HepG2 (cell line): ENCODE measurements around the gene ZFP14. TPM values are rescaled to one million over a fixed set of nuclear protein-coding genes. Genes with fewer than 3 reads are reported as not detected.

Experiments used
- HOXD1 ChIP-seq: sonication (generic); formaldehyde crosslinking; IDR thresholded peaks from 2 replicates; pipeline ENCODE4 v1.5.0; 2020; ENCODE audit warnings: missing genetic modification reagents
- IKZF4 ChIP-seq: sonication (generic); formaldehyde crosslinking; IDR thresholded peaks from 2 replicates; pipeline ENCODE4 v1.5.1; 2020; ENCODE audit warnings: borderline replicate concordance, mild to moderate bottlenecking, low read depth, missing genetic modification reagents; ENCODE audit errors: not compliant biosample characterization
- JDP2 ChIP-seq: sonication (generic); formaldehyde crosslinking; IDR thresholded peaks from 2 replicates; pipeline ENCODE4 v1.8.1; 2022; ENCODE audit warnings: missing genetic modification reagents, borderline replicate concordance
- JUN ChIP-seq: sonication (generic); formaldehyde crosslinking; IDR thresholded peaks from 2 replicates; pipeline ENCODE4 v1.4.0; 2020; ENCODE audit warnings: mild to moderate bottlenecking, missing genetic modification reagents
- MBD4 ChIP-seq: IDR thresholded peaks from 2 replicates; pipeline ENCODE4 v1.6.1; 2012; ENCODE audit warnings: low read length, inconsistent platforms, borderline replicate concordance
- PRDM15 ChIP-seq: sonication (generic); formaldehyde crosslinking; IDR thresholded peaks from 2 replicates; pipeline ENCODE4 v1.4.0; 2020; ENCODE audit warnings: missing genetic modification reagents
- RORA ChIP-seq: sonication (generic); formaldehyde crosslinking; IDR thresholded peaks from 2 replicates; pipeline ENCODE4 v1.5.0; 2020; ENCODE audit warnings: mild to moderate bottlenecking, missing genetic modification reagents, moderate library complexity
- SMAD9 ChIP-seq: sonication (generic); formaldehyde crosslinking; IDR thresholded peaks from 2 replicates; pipeline ENCODE4 v1.5.1; 2020; ENCODE audit warnings: mild to moderate bottlenecking, missing genetic modification reagents
- TAF15 ChIP-seq: fragments of 200-400 bp; formaldehyde crosslinking; IDR thresholded peaks from one replicate; pipeline ENCODE4 v1.6.1; 2018; ENCODE audit warnings: mild to moderate bottlenecking, low read depth, low read length; ENCODE audit not compliant: poor library complexity, severe bottlenecking
- ZBTB21 ChIP-seq: sonication (generic); formaldehyde crosslinking; IDR thresholded peaks from 2 replicates; pipeline ENCODE4 v1.4.0; 2020; ENCODE audit warnings: missing genetic modification reagents
- ZMYM2 ChIP-seq: sonication (generic); formaldehyde crosslinking; IDR thresholded peaks from 2 replicates; pipeline ENCODE4 v1.8.0; 2022; ENCODE audit warnings: mild to moderate bottlenecking, missing genetic modification reagents
- ZMYM4 ChIP-seq: sonication (generic); formaldehyde crosslinking; IDR thresholded peaks from 2 replicates; pipeline ENCODE4 v1.8.1; 2023; ENCODE audit warnings: mild to moderate bottlenecking, missing genetic modification reagents
- ZNF20 ChIP-seq: sonication (generic); formaldehyde crosslinking; IDR thresholded peaks from 2 replicates; pipeline ENCODE4 v1.4.0; 2020; ENCODE audit warnings: mild to moderate bottlenecking, moderate library complexity, missing genetic modification reagents
- ZNF33B ChIP-seq: sonication (generic); formaldehyde crosslinking; IDR thresholded peaks from 2 replicates; pipeline ENCODE4 v1.5.1; 2020; ENCODE audit warnings: mild to moderate bottlenecking, missing genetic modification reagents
- ZNF382 ChIP-seq: sonication (generic); formaldehyde crosslinking; IDR thresholded peaks from 2 replicates; pipeline ENCODE4 v1.5.0; 2020; ENCODE audit warnings: missing genetic modification reagents, mild to moderate bottlenecking, borderline replicate concordance
- ZNF550 ChIP-seq: sonication (generic); formaldehyde crosslinking; IDR thresholded peaks from 2 replicates; pipeline ENCODE4 v1.4.0; 2020; ENCODE audit warnings: mild to moderate bottlenecking, missing genetic modification reagents, borderline replicate concordance
- ZNF780A ChIP-seq: sonication (generic); formaldehyde crosslinking; IDR thresholded peaks from 2 replicates; pipeline ENCODE4 v1.8.0; 2022; ENCODE audit warnings: mild to moderate bottlenecking, missing genetic modification reagents, moderate library complexity
- ZNF83 ChIP-seq: sonication (generic); formaldehyde crosslinking; IDR thresholded peaks from 2 replicates; pipeline ENCODE4 v1.4.0; 2020; ENCODE audit warnings: missing genetic modification reagents, mild to moderate bottlenecking, borderline replicate concordance
- polyA plus RNA-seq, 8 experiments: library from polyadenylated mRNA; depleted of rRNA in 3 of 8; stranded (reverse) in 7 of 8; unstranded in 1 of 8; fragments of >200 nt; fragmentation: Illumina TruSeq in 4 of 8; extraction: Trizol in 4 of 8; gene quantifications; 2 replicates each; pipeline versions ENCODE4 v1.2.1 to v1.2.3, GENCODE V29; 2011 to 2016; ENCODE audit warnings: low read depth in 4 of 8, missing spikeins in 1 of 8, mixed read lengths in 1 of 8; ENCODE audit not compliant: insufficient read depth in 1 of 8
- total RNA-seq, 5 experiments: library from RNA; depleted of rRNA; stranded (reverse); fragments of >200 nt; fragmentation: Illumina TruSeq; extraction: Trizol; gene quantifications; 2 replicates each; pipeline ENCODE4 v1.2.3, GENCODE V29; 2016; ENCODE audit warnings: low read depth in 1 of 5
- TF ChIP-seq, protein P1 (sequence below), 2 experiments: sonication (generic) in 1 of 2; formaldehyde crosslinking in 1 of 2; IDR thresholded peaks; 2 replicates each; pipeline versions ENCODE4 v1.4.0 to v1.6.1; 2016 to 2020; ENCODE audit warnings: borderline replicate concordance in 1 of 2, low read depth in 1 of 2, mild to moderate bottlenecking in 1 of 2, missing genetic modification reagents in 1 of 2
- TF ChIP-seq, protein P2 (sequence below): IDR thresholded peaks from 2 replicates; pipeline ENCODE4 v1.6.1; 2016; ENCODE audit warnings: missing genetic modification reagents, missing compliant biosample characterization

Gene ZFP14
- total and polyA plus RNA-seq, 2 of the 13 experiments (the other 11 are each of a cell fraction or from before 2014, with no cell fraction given) = 2.0 to 5.0 TPM

- TF ChIP-seq, protein P1, sequence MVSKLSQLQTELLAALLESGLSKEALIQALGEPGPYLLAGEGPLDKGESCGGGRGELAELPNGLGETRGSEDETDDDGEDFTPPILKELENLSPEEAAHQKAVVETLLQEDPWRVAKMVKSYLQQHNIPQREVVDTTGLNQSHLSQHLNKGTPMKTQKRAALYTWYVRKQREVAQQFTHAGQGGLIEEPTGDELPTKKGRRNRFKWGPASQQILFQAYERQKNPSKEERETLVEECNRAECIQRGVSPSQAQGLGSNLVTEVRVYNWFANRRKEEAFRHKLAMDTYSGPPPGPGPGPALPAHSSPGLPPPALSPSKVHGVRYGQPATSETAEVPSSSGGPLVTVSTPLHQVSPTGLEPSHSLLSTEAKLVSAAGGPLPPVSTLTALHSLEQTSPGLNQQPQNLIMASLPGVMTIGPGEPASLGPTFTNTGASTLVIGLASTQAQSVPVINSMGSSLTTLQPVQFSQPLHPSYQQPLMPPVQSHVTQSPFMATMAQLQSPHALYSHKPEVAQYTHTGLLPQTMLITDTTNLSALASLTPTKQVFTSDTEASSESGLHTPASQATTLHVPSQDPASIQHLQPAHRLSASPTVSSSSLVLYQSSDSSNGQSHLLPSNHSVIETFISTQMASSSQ (IDR thresholded peaks at IDR 0.05; ENCODE audit: low read depth) = no peak
- TF ChIP-seq, protein P1 (CRISPR knock-in tag; IDR thresholded peaks at IDR 0.05; ENCODE audit: borderline replicate concordance) = peak; percentile 38; the same call in 1 of the 2 replicates
- TF ChIP-seq ZBTB21 (CRISPR knock-in tag) (no peak), HOXD1 (no peak), MBD4 (no peak), TAF15 (no peak), ZMYM4 (CRISPR knock-in tag) (peak; percentile 78), ZNF780A (CRISPR knock-in tag) (no peak), RORA (CRISPR knock-in tag) (no peak), ZNF33B (CRISPR knock-in tag) (no peak), JUN (CRISPR knock-in tag) (no peak), SMAD9 (CRISPR knock-in tag) (no peak), ZNF83 (CRISPR knock-in tag) (no peak), ZNF382 (CRISPR knock-in tag) (no peak), JDP2 (CRISPR knock-in tag) (no peak), ZMYM2 (CRISPR knock-in tag) (0 out of 2 replicates have a peak, but pooled peaks have one; percentile 56), IKZF4 (CRISPR knock-in tag) (no peak), ZNF550 (no peak), PRDM15 (CRISPR knock-in tag) (peak; percentile 60), ZNF20 (CRISPR knock-in tag) (no peak)
- TF ChIP-seq, protein P2, sequence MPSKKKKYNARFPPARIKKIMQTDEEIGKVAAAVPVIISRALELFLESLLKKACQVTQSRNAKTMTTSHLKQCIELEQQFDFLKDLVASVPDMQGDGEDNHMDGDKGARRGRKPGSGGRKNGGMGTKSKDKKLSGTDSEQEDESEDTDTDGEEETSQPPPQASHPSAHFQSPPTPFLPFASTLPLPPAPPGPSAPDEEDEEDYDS = no peak
Observed at GRCh38 chr19:36418287-36419001, 39.4 kb upstream of the ZFP14 start, which contains the start of gene ZFP82 (continued).
